T-cell (primary cell): ENCODE measurements around the gene ZCCHC14. TPM values are rescaled to one million over a fixed set of nuclear protein-coding genes. Genes with fewer than 3 reads are reported as not detected.
A peak's percentile ranks its signal among the peaks of the same experiment; 100 is the strongest.
"Not testable (repeated sequence)": the region's sequence is repeated elsewhere in the genome, so short reads cannot be mapped to it uniquely, and the experiment has no call there.

Experiments
- ATAC-seq, 4 experiments: fragments of 200-7000 bp in 3 of 4; fragments of 150-1000 bp in 1 of 4; cut with Tn5 transposase; replicated peaks in 1 of 4; 1 replicate in 3 of 4; 2 replicates in 1 of 4; pipeline ENCODE4 v1.10.0; 2021; ENCODE audit warnings: moderate library complexity in 3 of 4, mild to moderate bottlenecking in 2 of 4, moderate number of reproducible peaks in 1 of 4
- CTCF ChIA-PET, 2 donors: fragments of 300-600 bp; sonication (Branson Sonifier 250); formaldehyde crosslinking; loops; one replicate each; lab custom pipeline; 2022; ENCODE audit warnings: antibody characterized with exemption in 2 of 2; lab: Charles Lee
- POLR2A ChIA-PET, 2 donors: fragments of 300-600 bp; sonication (Branson Sonifier 250); formaldehyde crosslinking; loops; one replicate each; lab custom pipeline; 2022; ENCODE audit warnings: antibody characterized with exemption in 2 of 2; lab: Charles Lee
- DNase-seq, 35 experiments: peaks; one replicate each; pipeline versions ENCODE4 v3.0.0 to v3.0.0-alpha.2; 2013 to 2023
- H3K27ac ChIP-seq: one replicate; pipeline ENCODE4 v1.5.1; 2013; ENCODE audit warnings: low read length
- H3K27me3 ChIP-seq, 2 experiments: replicated peaks in 1 of 2; 1 replicate in 1 of 2; 2 replicates in 1 of 2; pipeline versions ENCODE4 v1.6.1 to v1.7.0; 2013; ENCODE audit warnings: low read length in 1 of 2, mixed read lengths in 1 of 2; ENCODE audit not compliant: control insufficient read depth in 2 of 2, insufficient read depth in 2 of 2; ENCODE audit errors: extremely low read depth in 1 of 2
- H3K36me3 ChIP-seq, 2 donors: 1 replicate in 1 of 2; 2 replicates in 1 of 2; pipeline versions ENCODE4 v1.6.1 to v1.7.0; 2013; ENCODE audit warnings: low read length in 1 of 2; ENCODE audit not compliant: control insufficient read depth in 2 of 2, insufficient read depth in 1 of 2; ENCODE audit errors: extremely low read depth in 1 of 2
- H3K4me1 ChIP-seq, 2 experiments: 1 replicate in 1 of 2; 2 replicates in 1 of 2; pipeline versions ENCODE4 v1.6.1 to v1.7.0; 2013; ENCODE audit warnings: low read length in 2 of 2, mixed read lengths in 1 of 2; ENCODE audit not compliant: insufficient read depth in 2 of 2, control insufficient read depth in 1 of 2; ENCODE audit errors: extremely low read depth in 1 of 2
- H3K4me3 ChIP-seq, 2 donors: 1 replicate in 1 of 2; 2 replicates in 1 of 2; pipeline versions ENCODE4 v1.5.1 to v1.7.0; 2013; ENCODE audit warnings: mild to moderate bottlenecking in 2 of 2, low read length in 1 of 2, moderate library complexity in 1 of 2; ENCODE audit not compliant: control insufficient read depth in 1 of 2; ENCODE audit errors: extremely low read depth in 1 of 2
- H3K9me3 ChIP-seq: 2 replicates; pipeline ENCODE4 v1.7.0; 2013
- H3K27ac Mint-ChIP-seq, 2 donors: one replicate each; pipeline ENCODE4 v1.8.0; 2020 to 2021; ENCODE audit warnings: mild to moderate bottlenecking in 2 of 2, mixed read lengths in 2 of 2
- H3K27me3 Mint-ChIP-seq, 2 donors: one replicate each; pipeline ENCODE4 v1.8.0; 2021 to 2022; ENCODE audit warnings: mixed read lengths in 2 of 2
- H3K36me3 Mint-ChIP-seq: one replicate; pipeline ENCODE4 v1.8.0; 2021; ENCODE audit warnings: mixed read lengths
- H3K4me1 Mint-ChIP-seq, 3 donors: one replicate each; pipeline ENCODE4 v1.8.0; 2020 to 2022; ENCODE audit warnings: mixed read lengths in 3 of 3, mild to moderate bottlenecking in 1 of 3
- H3K4me3 Mint-ChIP-seq, 3 donors: one replicate each; pipeline ENCODE4 v1.8.0; 2020 to 2022; ENCODE audit warnings: mild to moderate bottlenecking in 3 of 3, mixed read lengths in 3 of 3, moderate library complexity in 3 of 3
- H3K9me3 Mint-ChIP-seq, 3 donors: one replicate each; pipeline ENCODE4 v1.8.0; 2020 to 2022; ENCODE audit warnings: mixed read lengths in 3 of 3
- WGBS: methylation state at CpG from one replicate; pipeline ENCODE4 v1.1.5; 2013; ENCODE audit warnings: missing lambda C conversion rate; ENCODE audit not compliant: insufficient coverage; 5-methylcytosine and 5-hydroxymethylcytosine counted together
- total RNA-seq, 35 experiments: library from RNA in 6 of 35; stranded (reverse) in 6 of 35; fragments of 120-200 nt in 1 of 35; gene quantifications; one replicate each; pipeline versions ENCODE4 v1.2.1 to v1.2.4 and lab custom pipeline; 2013 to 2026

ZCCHC14 gene
- total RNA-seq, 5 donors from 2014 or later (not counting 1 experiment from before 2014, with no cell fraction given), result 23.7 to 32.6 (median 27.3) TPM

- no peaks in the 10 kb centered on the region for H3K9me3 Mint-ChIP-seq
- ChIA-PET CTCF (no interaction called here), POLR2A (no interaction called here)
- Histone ChIP-seq H3K4me1 (peaks cover 0 to 12% of the 10 kb centered on the region in 2 experiments), H3K9me3 (no peaks in the 10 kb centered on the region), H3K36me3 (no peaks in the 10 kb centered on the region), H3K4me3 (no peak overlapping the region), H3K27ac (no peak overlapping the region), H3K27me3 (peaks cover 0 to 7% of the 10 kb centered on the region in 2 experiments)
- H3K36me3 Mint-ChIP-seq, result no peaks in the 10 kb centered on the region
- H3K4me3 Mint-ChIP-seq, result no peak overlapping the region
- no peak for ATAC-seq
- WGBS, result 50% methylated on average over 2 of the region's 5 CpGs
- H3K4me1 Mint-ChIP-seq, result peaks cover 8 to 12% (median 10%) of the 10 kb centered on the region in 3 donors
- H3K27me3 Mint-ChIP-seq, result peaks cover 0 to under 1% of the 10 kb centered on the region in 2 donors
- no peak overlapping the region for H3K27ac Mint-ChIP-seq
- no peak for DNase-seq
Observed at GRCh38 chr16:87501117-87501516, 8.3 kb upstream of the ZCCHC14 start.

GRCh38 chr16:87499189-87499486 lies 6.3 kb upstream of the ZCCHC14 start:
- H3K27me3 ChIP-seq, result peaks cover 0 to 3% of the 10 kb centered on the region in 2 experiments

GRCh38 chr16:87498324-87499188 lies 5.7 kb upstream of the ZCCHC14 start:
- 100% methylated on average over 1 of the region's 9 CpGs for WGBS
- no peak overlapping the region for H3K27ac Mint-ChIP-seq
- H3K4me3 Mint-ChIP-seq, result no peak overlapping the region
- no peaks in the 10 kb centered on the region for H3K36me3 Mint-ChIP-seq
- H3K4me3 ChIP-seq, result no peak overlapping the region
- H3K27me3 Mint-ChIP-seq, result no peaks in the 10 kb centered on the region
- POLR2A ChIA-PET, result no interaction called here
- peaks cover 0 to 26% of the 10 kb centered on the region in 2 experiments for H3K4me1 ChIP-seq
- no peaks in the 10 kb centered on the region for H3K36me3 ChIP-seq
- ATAC-seq (no peak), DNase-seq (no peak)
- H3K9me3 ChIP-seq, result no peaks in the 10 kb centered on the region
- CTCF ChIA-PET, result no interaction called here
- H3K27me3 ChIP-seq, result peaks cover 0 to 6% of the 10 kb centered on the region in 2 experiments
- H3K27ac ChIP-seq, result no peak overlapping the region
- H3K4me1 Mint-ChIP-seq, result peaks cover 11 to 28% (median 23%) of the 10 kb centered on the region in 3 donors
- H3K9me3 Mint-ChIP-seq, result no peaks in the 10 kb centered on the region

More at GRCh38 chr16:87499189-87499486, 6.3 kb upstream of the ZCCHC14 start:
- H3K27ac Mint-ChIP-seq, result no peak overlapping the region
- ATAC-seq (no peak), DNase-seq (no peak)
- no peaks in the 10 kb centered on the region for H3K36me3 Mint-ChIP-seq
- ChIA-PET CTCF (no interaction called here), POLR2A (no interaction called here)
- H3K9me3 Mint-ChIP-seq, result no peaks in the 10 kb centered on the region
- H3K4me1 ChIP-seq, result peaks cover 0 to 22% of the 10 kb centered on the region in 2 experiments
- no peaks in the 10 kb centered on the region for H3K27me3 Mint-ChIP-seq
- H3K4me3 Mint-ChIP-seq, result no peak overlapping the region
- no peak overlapping the region for H3K4me3 ChIP-seq
- H3K36me3 ChIP-seq, result no peaks in the 10 kb centered on the region
- no peaks in the 10 kb centered on the region for H3K9me3 ChIP-seq
- H3K27ac ChIP-seq, result no peak overlapping the region
- H3K4me1 Mint-ChIP-seq, result peaks cover 11 to 25% (median 19%) of the 10 kb centered on the region in 3 donors
- WGBS, result no CpG with 5 or more reads among the region's 2 CpGs

- H3K27me3 Mint-ChIP-seq, H3K36me3 ChIP-seq, DNase-seq, H3K9me3 ChIP-seq, H3K36me3 Mint-ChIP-seq, ATAC-seq, CTCF ChIA-PET, H3K4me3 Mint-ChIP-seq, H3K27ac Mint-ChIP-seq, H3K9me3 Mint-ChIP-seq, H3K27ac ChIP-seq, POLR2A ChIA-PET, H3K4me3 ChIP-seq, H3K27me3 ChIP-seq: not testable (repeated sequence)
- H3K4me1 Mint-ChIP-seq, result peaks cover 16 to 31% (median 26%) of the 10 kb centered on the region in 3 donors
- 90% methylated on average over 2 of the region's 12 CpGs for WGBS
- H3K4me1 ChIP-seq, result peaks cover 0 to 31% of the 10 kb centered on the region in 2 experiments
Observed at GRCh38 chr16:87497767-87498290, 5.0 kb upstream of the ZCCHC14 start.

GRCh38 chr16:87497023-87497766 lies 4.4 kb upstream of the ZCCHC14 start:
- not testable (repeated sequence) for DNase-seq, H3K4me3 Mint-ChIP-seq

GRCh38 chr16:87496447-87496801 lies 3.6 kb upstream of the ZCCHC14 start:
- Mint-ChIP-seq H3K4me1 (peaks cover 17 to 32% (median 26%) of the 10 kb centered on the region in 3 donors), H3K27me3 (no peaks in the 10 kb centered on the region), H3K36me3 (no peaks in the 10 kb centered on the region), H3K27ac (no peak overlapping the region), H3K4me3 (peak overlapping the region in 1 of 3 donors; percentile 9), H3K9me3 (no peaks in the 10 kb centered on the region)
- Histone ChIP-seq H3K36me3 (no peaks in the 10 kb centered on the region), H3K4me1 (peaks cover under 1 to 36% of the 10 kb centered on the region in 2 experiments), H3K9me3 (no peaks in the 10 kb centered on the region), H3K27me3 (peaks cover 0 to 6% of the 10 kb centered on the region in 2 experiments), H3K4me3 (no peak overlapping the region), H3K27ac (no peak overlapping the region)
- no peak for ATAC-seq
- POLR2A ChIA-PET, result no interaction called here
- WGBS, result no CpG with 5 or more reads among the region's 2 CpGs
- CTCF ChIA-PET, result no interaction called here
- peak in 15 of 35 experiments; percentile 6 to 43 (median 25) for DNase-seq

More at GRCh38 chr16:87497023-87497766, 4.4 kb upstream of the ZCCHC14 start:
- H3K36me3 ChIP-seq, H3K9me3 ChIP-seq, H3K27ac Mint-ChIP-seq, H3K27ac ChIP-seq, POLR2A ChIA-PET, H3K27me3 ChIP-seq, CTCF ChIA-PET, H3K4me3 ChIP-seq, H3K9me3 Mint-ChIP-seq, H3K27me3 Mint-ChIP-seq, ATAC-seq, H3K36me3 Mint-ChIP-seq: not testable (repeated sequence)
- WGBS, result 93% methylated on average over 17 of the region's 18 CpGs
- H3K4me1 Mint-ChIP-seq, result peaks cover 17 to 31% (median 26%) of the 10 kb centered on the region in 3 donors
- H3K4me1 ChIP-seq, result peaks cover 0 to 31% of the 10 kb centered on the region in 2 experiments
